ENCODE results near the gene EFHC2.
A peak's percentile ranks its signal among the peaks of the same experiment; 100 is the strongest.

The EFHC2 gene, protein sequence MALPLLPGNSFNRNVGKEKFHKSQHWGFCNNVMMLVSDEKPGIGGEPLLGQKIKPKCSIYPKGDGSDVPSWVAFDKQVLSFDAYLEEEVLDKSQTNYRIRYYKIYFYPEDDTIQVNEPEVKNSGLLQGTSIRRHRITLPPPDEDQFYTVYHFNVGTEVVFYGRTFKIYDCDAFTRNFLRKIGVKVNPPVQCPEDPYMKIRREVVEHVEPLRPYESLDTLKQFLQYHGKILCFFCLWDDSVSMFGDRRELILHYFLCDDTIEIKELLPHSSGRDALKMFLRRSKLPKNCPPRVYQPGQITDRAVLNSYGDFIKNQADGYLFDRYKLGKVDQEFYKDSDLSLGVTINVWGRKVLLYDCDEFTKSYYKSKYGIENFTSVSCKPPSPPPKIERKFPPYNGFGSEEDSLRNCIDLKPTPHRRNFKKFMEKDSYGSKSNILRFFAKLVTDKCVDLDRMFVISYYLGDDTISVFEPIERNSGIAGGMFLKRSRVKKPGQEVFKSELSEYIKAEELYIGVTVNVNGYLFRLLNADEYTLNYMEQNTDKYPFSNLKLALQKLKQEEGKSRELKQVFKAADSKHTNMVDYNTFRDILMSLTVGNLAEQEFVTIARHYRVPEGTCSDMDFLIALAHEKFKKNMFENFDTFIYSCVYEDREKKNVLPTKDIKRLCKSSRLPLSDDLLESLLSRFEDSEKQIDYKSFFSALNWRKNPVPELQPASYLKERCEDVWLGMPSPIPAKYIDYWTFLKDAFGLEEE

DNA sequence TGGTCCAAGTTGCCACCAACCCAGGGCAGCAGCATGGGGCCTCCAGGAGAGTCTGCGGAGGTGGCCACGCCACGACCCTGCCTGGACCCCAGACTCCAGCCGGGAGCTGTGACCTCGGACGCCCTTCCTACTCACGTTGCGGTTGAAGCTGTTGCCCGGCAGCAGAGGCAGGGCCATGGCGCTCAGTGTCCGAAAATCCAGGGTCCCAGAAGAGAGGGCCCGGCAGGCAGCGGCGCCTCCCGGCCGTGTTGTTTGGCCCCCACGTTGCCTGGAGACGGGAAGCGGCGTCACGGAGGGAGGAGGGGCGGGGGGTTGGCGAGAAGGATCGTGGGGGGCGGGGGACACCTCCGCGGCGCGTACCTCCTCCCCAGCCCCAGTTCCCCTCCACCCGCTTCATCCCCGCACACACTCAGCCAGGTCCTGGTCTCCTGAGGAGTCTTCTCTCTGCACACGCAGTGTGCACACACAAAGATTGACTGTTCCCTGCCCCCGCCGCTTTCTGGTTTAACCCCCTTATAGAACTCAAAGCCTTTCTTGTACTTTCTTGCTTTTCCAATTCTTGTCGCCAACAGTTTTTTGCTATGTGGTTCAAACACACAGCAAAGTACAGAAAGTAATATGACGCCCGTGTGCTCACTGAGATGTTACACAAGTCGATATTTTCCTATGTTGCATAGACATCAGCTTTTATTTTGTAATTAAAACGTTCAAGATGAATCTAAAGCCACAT, at the start of gene EFHC2:
Gene EFHC2 (minus strand): TSS at position 261 of the 730 bp plus-strand sequence. CDS start 84 bp downstream, at position 177.
- DNase-seq (ENCODE audit: low read depth) = no peak

GRCh38 chrX:44392767-44393166, 49.3 kb upstream of the EFHC2 start:
- no peak for DNase-seq (ENCODE audit: low read depth)

DNA sequence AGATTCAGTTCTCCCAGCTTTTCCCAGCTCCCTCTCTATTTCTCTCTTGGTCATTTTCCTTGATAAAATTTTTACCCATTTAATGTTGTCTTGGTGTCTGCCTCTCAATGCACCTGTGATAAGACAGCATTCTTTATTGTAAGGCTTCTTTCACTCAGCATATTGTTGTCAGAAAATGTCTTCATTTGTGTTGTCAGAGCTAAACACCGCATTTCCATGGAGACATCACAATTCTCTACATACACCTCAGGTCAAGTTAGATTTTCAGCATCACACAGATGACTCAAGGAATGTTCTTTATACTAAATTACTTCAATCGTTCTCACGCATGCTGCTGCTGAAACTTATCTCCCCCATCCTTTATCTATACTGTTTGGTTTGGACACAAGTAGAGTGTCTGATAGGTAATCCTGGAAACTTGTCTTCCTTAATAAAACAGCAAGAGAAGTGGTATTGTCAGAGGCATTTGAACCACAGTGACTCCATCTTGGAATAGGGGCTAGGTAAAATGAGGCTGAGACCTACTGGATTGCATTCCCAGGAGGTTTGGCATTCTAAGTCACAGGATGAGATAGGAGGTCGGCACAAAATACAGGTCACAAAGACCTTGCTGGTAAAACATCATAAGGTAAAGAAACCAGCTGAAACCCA, 41.3 kb upstream of the EFHC2 start:
- no peak for DNase-seq (ENCODE audit: low read depth)

DNA sequence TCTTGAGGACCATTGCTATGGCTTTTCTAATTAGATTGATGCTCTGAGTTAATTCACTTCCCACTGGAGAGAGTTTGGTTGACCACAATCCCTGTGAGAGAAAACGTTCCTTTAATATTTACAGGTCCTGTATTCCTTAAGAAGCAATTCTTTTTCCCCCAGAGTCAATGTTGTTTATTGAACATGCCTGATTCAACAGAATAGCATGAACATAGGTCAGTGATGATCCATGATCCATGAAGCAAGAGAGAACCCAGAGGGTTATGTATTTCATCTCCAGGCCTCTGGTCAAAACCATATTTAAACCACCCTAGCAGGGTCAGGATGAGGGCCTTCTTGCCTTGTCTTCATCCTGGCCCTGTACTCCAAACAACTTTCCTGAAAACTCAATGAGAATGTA, 39.4 kb upstream of the EFHC2 start:
- DNase-seq (ENCODE audit: low read depth) = no peak

DNA sequence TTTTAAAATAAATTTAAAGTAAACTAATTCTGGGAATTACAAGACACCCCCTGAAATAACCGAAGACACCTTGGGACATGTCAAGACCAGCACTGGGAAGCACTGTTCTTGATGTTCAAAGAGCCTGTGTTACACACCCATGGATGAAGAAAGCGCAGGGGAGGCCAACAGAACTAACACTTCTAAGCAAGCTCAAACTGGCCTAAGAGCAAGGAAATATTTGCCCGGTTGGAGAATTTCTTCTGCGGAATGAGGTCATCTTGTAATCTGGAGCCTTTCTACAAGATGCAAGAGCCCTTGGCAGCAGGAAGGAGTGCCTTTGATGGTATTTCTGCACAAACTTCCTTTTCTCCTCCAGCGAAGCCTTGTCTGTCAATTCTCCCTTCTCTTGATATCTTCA, 9.3 kb upstream of the EFHC2 start:
- no peak for DNase-seq (ENCODE audit: low read depth)

- DNase-seq (ENCODE audit: low read depth) = no peak
Observed at GRCh38 chrX:44349561-44349960, 6.1 kb upstream of the EFHC2 start.

- DNase-seq (ENCODE audit: low read depth) = no peak
Observed at GRCh38 chrX:44344687-44345086, 1.2 kb upstream of the EFHC2 start.

DNA sequence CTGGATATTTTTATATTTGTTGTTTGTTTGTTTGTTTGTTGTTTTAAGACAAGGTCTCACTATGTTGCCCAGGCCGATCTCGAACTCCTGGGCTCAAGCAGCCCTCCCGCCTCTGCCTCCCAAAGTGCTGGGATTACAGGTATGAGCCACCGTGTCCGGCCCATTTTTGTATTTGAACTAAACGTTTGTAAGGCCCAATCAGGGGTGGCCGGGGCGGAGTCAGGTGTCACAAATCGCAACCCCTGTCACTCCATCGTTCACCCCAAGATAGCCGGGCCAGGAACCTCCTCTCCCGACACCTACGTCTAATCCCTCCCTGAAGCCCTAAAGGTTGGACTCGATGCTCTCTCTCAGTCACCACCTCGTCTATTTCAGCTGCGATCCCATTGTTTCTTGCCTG, 722 bp upstream of the EFHC2 start:
- DNase-seq (ENCODE audit: low read depth) = no peak

GRCh38 chrX:44342866-44343265, 606 bp downstream of the EFHC2 start:
- DNase-seq (ENCODE audit: low read depth) = no peak

GRCh38 chrX:44338361-44338760, 5.1 kb downstream of the EFHC2 start:
- no peak for DNase-seq (ENCODE audit: low read depth)

- DNase-seq (ENCODE audit: low read depth) = no peak
Observed at GRCh38 chrX:44332437-44332836, 11.0 kb downstream of the EFHC2 start.

DNA sequence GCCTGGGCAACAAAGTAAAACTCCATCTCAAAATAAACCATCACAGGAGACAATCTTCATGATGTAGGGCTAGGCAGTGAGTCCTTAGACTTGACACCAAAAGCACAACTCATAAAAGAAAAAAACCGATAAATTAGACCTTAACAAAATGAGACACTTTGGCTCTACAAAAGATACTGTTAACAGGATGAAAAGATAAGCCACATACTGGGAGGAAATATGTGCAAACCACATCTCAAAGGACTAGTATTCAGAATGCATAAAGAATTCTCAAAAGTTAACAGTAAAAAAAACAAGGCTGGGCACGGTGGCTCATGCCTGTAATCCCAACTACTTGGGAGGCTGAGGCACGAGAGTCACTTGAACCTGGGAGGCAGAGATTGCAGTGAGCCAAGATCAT, 13.2 kb downstream of the EFHC2 start:
- no peak for DNase-seq (ENCODE audit: low read depth)

GRCh38 chrX:44319550-44319949, 23.9 kb downstream of the EFHC2 start:
- DNase-seq (ENCODE audit: low read depth) = no peak

GRCh38 chrX:44317181-44317580, 26.3 kb downstream of the EFHC2 start:
- DNase-seq (ENCODE audit: low read depth) = no peak

DNA sequence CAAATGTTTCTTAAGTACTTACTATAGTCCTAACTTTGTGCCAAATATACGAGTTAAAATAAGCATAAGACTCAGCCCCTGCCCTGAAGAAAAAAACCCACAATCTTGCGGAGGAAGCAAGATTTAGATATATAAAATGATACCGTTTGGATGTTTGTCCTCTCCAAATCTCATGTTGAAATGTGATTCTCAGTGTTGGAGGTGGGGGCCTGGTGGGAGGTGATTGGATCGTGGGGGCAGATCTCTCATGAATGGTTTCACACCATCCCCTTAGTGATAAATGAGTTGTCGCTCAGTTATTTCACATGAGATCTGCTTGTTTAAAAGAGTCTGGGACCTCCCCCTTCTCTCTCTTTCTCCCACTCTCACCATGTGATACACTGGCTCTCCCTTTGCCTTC, 28.7 kb downstream of the EFHC2 start:
- DNase-seq (ENCODE audit: low read depth) = no peak

DNA sequence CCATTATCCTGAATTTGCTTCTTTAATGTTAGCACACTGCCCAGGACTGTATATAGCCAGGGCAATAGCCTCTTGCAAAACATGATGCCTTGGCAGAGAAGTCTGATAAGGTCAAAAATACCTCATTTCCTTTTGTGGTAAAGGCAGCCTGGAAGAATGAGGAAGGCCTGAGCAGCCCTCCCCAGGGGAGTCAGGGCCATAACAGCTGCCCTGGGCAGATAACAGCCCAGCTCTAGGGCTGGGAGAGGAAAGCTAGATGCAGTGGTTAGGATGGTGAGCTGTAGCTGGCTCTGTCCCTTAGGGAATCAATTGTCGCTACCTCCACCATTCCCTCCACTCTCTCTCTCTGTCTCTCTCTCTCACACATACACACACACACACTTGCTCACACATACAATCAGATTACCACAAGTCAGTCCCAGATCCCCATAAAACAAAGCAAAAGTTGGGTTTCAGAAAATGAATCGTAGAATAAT, 29.2 kb downstream of the EFHC2 start:
- DNase-seq (ENCODE audit: low read depth) = peak; percentile 24

GRCh38 chrX:44312421-44312820, 31.1 kb downstream of the EFHC2 start:
- no peak for DNase-seq (ENCODE audit: low read depth)

DNA sequence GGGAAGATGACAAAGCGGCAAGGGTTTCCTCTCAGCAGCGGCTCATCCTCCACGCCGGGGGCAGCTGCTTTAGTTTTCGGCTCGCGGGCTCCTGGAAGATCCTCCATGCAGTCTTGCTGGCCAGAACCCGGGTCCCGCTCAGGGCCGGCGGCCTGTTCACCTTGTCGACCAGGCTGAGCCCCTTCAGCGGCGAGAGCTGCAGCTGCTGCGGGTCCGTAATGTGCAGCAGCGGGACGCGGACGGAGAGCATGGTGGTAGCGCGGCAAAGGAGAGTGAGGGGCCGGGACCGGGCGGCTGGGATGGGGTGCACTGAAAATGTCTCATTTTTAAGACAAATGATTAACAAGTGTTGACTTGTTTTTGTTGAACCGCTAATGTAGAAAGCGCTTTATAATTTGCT, 33.2 kb downstream of the EFHC2 start:
- DNase-seq (ENCODE audit: low read depth) = no peak

DNA sequence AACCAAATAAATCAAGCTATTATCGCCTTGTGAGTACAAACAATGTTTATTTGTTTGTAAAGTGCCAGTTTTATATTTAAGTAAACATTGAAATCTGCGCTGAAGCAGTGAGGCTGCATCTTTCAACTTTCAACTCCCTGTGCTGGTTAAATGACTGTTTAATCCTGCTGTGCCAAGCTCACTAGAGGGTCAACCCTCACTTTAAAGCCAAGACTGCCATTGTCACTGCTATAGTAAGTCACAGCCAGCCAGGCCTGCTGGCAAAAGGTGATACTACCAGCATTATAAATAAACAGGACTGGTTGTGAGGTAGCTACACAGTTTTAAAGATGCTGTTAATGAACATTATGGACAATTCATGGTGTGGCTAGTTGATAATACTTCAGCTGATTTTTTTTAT, 34.6 kb downstream of the EFHC2 start:
- no peak for DNase-seq (ENCODE audit: low read depth)

DNA sequence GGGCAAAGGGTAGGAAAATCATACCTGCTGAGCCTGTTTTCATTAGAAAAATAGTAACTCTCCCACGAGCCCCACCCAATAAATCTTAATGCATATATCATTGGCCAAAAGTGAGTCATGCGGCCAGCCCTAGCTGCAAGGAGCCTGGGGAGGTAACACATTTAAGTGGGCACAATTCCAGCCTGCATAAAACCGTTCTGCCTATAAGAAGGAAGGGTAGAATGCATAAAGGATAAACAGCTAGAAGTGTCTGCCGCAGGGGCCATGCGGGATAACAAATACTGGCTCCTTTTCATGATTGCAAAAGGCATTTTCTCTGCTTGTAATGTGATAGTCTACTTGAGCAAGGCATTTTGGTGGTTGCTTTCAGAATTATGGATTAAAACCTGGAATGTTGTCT, 37.1 kb downstream of the EFHC2 start:
- no peak for DNase-seq (ENCODE audit: low read depth)

- no peak for DNase-seq (ENCODE audit: low read depth)
Observed at GRCh38 chrX:44305921-44306320, 37.6 kb downstream of the EFHC2 start.

DNA sequence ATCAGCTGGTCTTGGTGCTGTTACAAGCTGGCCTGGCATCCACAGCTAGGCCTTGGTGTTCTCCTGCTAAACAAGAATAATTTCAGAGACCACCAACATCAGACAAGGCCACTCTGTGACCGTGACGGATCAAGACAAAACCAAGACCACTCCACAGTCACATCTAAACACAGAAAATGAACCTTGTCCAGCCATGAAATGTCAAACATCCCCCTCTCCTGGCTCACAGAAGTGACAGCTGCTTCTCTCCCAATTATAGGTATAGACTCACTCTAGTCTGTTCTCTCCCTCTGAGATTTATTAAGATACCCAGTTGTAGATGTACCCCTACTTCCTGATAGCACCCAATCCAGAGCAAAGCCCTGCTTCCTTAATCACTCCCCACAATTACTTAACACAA, 40.4 kb downstream of the EFHC2 start:
- no peak for DNase-seq (ENCODE audit: low read depth)
